ENCODE results near the gene MFSD6. TPM values are rescaled to one million over a fixed set of nuclear protein-coding genes. Genes with fewer than 3 reads are reported as not detected.

Gene MFSD6
- total and polyA plus RNA-seq, 2 of the 8 experiments (the other 6 are each of a cell fraction or from before 2014, with no cell fraction given) = 1.8 to 5.1 TPM

GRCh38 chr2:190360561-190360960 lies 47.6 kb upstream of the MFSD6 start:
- Histone ChIP-seq H2BK15ac (ENCODE audit: low read length) (no peak overlapping the region), H2BK12ac (ENCODE audit: low read depth, low read length) (no peak overlapping the region), H4K5ac (ENCODE audit: insufficient read length, low read depth, low read length) (no peak overlapping the region), H3K79me1 (ENCODE audit: low read depth, low read length) (no peaks in the 10 kb centered on the region), H2AFZ (ENCODE audit: low read length) (no peak overlapping the region), H3K9ac (replicated peaks in 1 of 4; ENCODE audit: extremely low read depth in 1 of 4, low read depth in 3 of 4, low read length in 3 of 4) (no peak overlapping the region), H3K18ac (ENCODE audit: extremely low read depth, low read length) (no peak overlapping the region), H3K4me1 (replicated peaks in 1 of 4; ENCODE audit: control insufficient read depth in 3 of 4, insufficient read depth in 4 of 4, low read length in 3 of 4) (no peaks in the 10 kb centered on the region), H4K20me1 (replicated peaks in 1 of 2; ENCODE audit: control insufficient read depth in 1 of 2, insufficient read depth in 2 of 2, low read length in 2 of 2) (no peaks in the 10 kb centered on the region), H3K4ac (replicated peaks; ENCODE audit: insufficient read length, low read depth, low read length) (no peak overlapping the region), H2BK5ac (ENCODE audit: low read depth, low read length) (no peak overlapping the region), H3K9me3 (ENCODE audit: insufficient read depth in 2 of 2, low read depth in 1 of 2, low read length in 1 of 2) (no peaks in the 10 kb centered on the region), H3K14ac (ENCODE audit: insufficient read length) (no peak overlapping the region), H4K91ac (replicated peaks; ENCODE audit: insufficient read length, low read length) (no peak overlapping the region), H3K27ac (ENCODE audit: low read depth, low read length) (no peak overlapping the region), H3K27me3 (replicated peaks in 1 of 4; ENCODE audit: control insufficient read depth in 3 of 4, extremely low read depth in 1 of 4, insufficient read depth in 3 of 4, low read length in 3 of 4) (no peaks in the 10 kb centered on the region), H4K8ac (ENCODE audit: extremely low read depth, insufficient read depth, low read length) (no peak overlapping the region), H3K36me3 (ENCODE audit: control insufficient read depth in 2 of 4, insufficient read depth in 4 of 4, low read length in 3 of 4) (no peaks in the 10 kb centered on the region), H2AK5ac (ENCODE audit: low read depth, low read length) (no peak overlapping the region), H3K79me2 (ENCODE audit: control insufficient read depth in 1 of 2, insufficient read depth in 2 of 2, low read length in 2 of 2) (no peaks in the 10 kb centered on the region), H3K23me2 (ENCODE audit: low read depth, low read length) (no peaks in the 10 kb centered on the region), H3K4me3 (ENCODE audit: extremely low read depth in 1 of 4, insufficient read depth in 2 of 4, low read depth in 3 of 4, low read length in 4 of 4) (no peak overlapping the region), H3K56ac (replicated peaks; ENCODE audit: insufficient read length, low read depth, low read length) (no peak overlapping the region), H2BK120ac (replicated peaks; ENCODE audit: low read depth, low read length) (no peak overlapping the region), H3K23ac (ENCODE audit: insufficient read length) (no peak overlapping the region), H2BK20ac (ENCODE audit: low read length) (no peak overlapping the region), H3K4me2 (ENCODE audit: insufficient read depth in 1 of 2, low read depth in 2 of 2, low read length in 2 of 2) (no peak overlapping the region)
- no peak for TF ChIP-seq NRF1 (IDR thresholded peaks at IDR 0.05; ENCODE audit: low read depth, low read length)
- no peak for TF ChIP-seq GTF2F1 (IDR thresholded peaks at IDR 0.05; ENCODE audit: borderline replicate concordance, low read depth, low read length)
- TF ChIP-seq SRF (IDR thresholded peaks at IDR 0.05; ENCODE audit: low read depth, low read length) = no peak
- TF ChIP-seq POU5F1 (IDR thresholded peaks at IDR 0.05; ENCODE audit: low read depth, low read length) = no peak
- no peak for TF ChIP-seq TAF7 (optimal IDR thresholded peaks at IDR 0.05; ENCODE audit: borderline replicate concordance, low read depth, low read length)
- TF ChIP-seq POLR2AphosphoS5 (IDR thresholded peaks at IDR 0.05; ENCODE audit: low read depth, low read length) = no peak
- TF ChIP-seq ATF2 (IDR thresholded peaks at IDR 0.05; ENCODE audit: low read length) = no peak
- no peak for TF ChIP-seq EP300 (IDR thresholded peaks at IDR 0.05; ENCODE audit: borderline replicate concordance in 1 of 2, low read depth in 2 of 2, low read length in 2 of 2)
- no peak for TF ChIP-seq SUZ12 (IDR thresholded peaks at IDR 0.05; ENCODE audit: low read length)
- no peak for TF ChIP-seq HDAC2 (IDR thresholded peaks at IDR 0.05; ENCODE audit: borderline replicate concordance in 1 of 2, low read depth in 2 of 2, low read length in 2 of 2)
- ChIA-PET POLR2A (ENCODE audit: partially characterized antibody) (no interaction called here), CTCF (ENCODE audit: partially characterized antibody) (interaction anchor here (0.5 to 1.6 kb wide), 3 partner anchors 10 to 279 kb away, joined by 3 to 5 read pairs (median 4); no protein-coding TSS in a partner anchor)
- no peak for FAIRE-seq
- DNase-seq (ENCODE audit: low read depth in 1 of 2, low spot score in 2 of 2) = no peak
